ENCODE data around the gene CDC42SE2.
A peak's percentile ranks its signal among the peaks of the same experiment; 100 is the strongest.
"Not testable (repeated sequence)": the region's sequence is repeated elsewhere in the genome, so short reads cannot be mapped to it uniquely, and the experiment has no call there.

Gene CDC42SE2

DNA sequence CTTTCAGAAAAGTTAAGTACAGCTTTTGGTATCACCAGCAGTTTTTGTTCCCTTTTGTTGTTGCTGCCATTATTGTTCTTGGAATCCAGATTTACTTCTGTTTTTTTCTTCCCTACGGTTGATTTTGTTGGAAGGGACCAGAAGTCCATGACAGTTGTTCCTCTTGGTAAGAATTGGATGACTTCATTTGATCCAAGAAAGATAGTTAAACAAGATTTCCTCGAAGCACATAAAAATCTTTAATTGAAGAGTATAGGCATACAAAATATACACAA, 65.4 kb downstream of the CDC42SE2 start:
- H3K27me3 ChIP-seq = no peaks in the 10 kb centered on the region
- TF ChIP-seq, protein P1, sequence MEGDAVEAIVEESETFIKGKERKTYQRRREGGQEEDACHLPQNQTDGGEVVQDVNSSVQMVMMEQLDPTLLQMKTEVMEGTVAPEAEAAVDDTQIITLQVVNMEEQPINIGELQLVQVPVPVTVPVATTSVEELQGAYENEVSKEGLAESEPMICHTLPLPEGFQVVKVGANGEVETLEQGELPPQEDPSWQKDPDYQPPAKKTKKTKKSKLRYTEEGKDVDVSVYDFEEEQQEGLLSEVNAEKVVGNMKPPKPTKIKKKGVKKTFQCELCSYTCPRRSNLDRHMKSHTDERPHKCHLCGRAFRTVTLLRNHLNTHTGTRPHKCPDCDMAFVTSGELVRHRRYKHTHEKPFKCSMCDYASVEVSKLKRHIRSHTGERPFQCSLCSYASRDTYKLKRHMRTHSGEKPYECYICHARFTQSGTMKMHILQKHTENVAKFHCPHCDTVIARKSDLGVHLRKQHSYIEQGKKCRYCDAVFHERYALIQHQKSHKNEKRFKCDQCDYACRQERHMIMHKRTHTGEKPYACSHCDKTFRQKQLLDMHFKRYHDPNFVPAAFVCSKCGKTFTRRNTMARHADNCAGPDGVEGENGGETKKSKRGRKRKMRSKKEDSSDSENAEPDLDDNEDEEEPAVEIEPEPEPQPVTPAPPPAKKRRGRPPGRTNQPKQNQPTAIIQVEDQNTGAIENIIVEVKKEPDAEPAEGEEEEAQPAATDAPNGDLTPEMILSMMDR (IDR thresholded peaks at IDR 0.05) = no peak
- no peaks in the 10 kb centered on the region for H3K36me3 ChIP-seq
- H3K27ac ChIP-seq = peak overlapping the region; percentile 68
- H3K4me3 ChIP-seq (ENCODE audit: low read depth in 1 of 2, low read length in 1 of 2) = no peak overlapping the region
- H3K4me1 ChIP-seq (ENCODE audit: control insufficient read depth in 1 of 2, insufficient read depth in 1 of 2, low read depth in 1 of 2, low read length in 1 of 2) = peaks cover 4 to 6% of the 10 kb centered on the region in 2 experiments
- H3K9me3 ChIP-seq = no peaks in the 10 kb centered on the region

DNA sequence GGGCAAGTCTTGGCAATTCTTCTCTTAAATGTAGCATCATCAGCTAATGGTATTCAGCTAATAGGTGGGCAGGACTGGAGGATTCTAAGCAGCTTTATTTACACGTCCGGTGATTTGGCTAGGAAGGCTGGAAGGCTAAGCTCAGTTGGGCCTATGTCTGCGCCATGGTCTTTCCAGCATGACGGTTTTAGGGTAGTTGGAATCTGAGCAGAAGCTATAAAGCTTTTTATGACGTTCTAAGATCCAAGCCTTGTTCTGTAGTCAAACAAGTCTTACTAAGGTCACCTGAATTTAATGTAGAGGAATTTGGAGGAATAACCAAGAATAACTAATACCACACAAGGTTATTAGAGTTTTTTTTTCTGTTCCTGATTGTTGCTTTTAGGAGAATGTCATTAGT, 66.2 kb downstream of the CDC42SE2 start:
- Histone ChIP-seq H3K4me1 (ENCODE audit: control insufficient read depth in 1 of 2, insufficient read depth in 1 of 2, low read depth in 1 of 2, low read length in 1 of 2) (peaks cover 4 to 6% of the 10 kb centered on the region in 2 experiments), H3K27me3 (no peaks in the 10 kb centered on the region), H3K9me3 (no peaks in the 10 kb centered on the region), H3K27ac (no peak overlapping the region), H3K36me3 (no peaks in the 10 kb centered on the region), H3K4me3 (ENCODE audit: low read depth in 1 of 2, low read length in 1 of 2) (no peak overlapping the region)
- TF ChIP-seq, protein P1 (IDR thresholded peaks at IDR 0.05) = no peak

DNA sequence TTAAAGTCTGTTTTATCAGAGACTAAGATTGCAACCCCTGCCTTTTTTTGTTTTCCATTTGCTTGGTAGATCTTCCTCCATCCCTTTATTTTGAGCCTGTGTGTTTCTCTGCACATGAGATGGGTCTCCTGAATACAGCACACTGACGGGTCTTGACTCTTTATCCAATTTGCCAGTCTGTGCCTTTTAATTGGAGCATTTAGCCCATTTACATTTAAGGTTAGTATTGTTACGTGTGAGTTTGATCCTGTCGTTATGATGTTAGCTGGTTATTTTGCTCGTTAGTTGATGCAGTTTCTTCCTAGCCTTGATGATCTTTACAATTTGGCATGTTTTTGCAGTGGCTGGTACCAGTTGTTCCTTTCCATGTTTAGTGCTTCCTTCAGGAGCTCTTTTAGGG, 71.9 kb downstream of the CDC42SE2 start:
- not testable (repeated sequence) for H3K9me3 ChIP-seq; H3K36me3 ChIP-seq; H3K4me3 ChIP-seq (ENCODE audit: low read depth in 1 of 2, low read length in 1 of 2); H3K27ac ChIP-seq; H3K4me1 ChIP-seq (ENCODE audit: control insufficient read depth in 1 of 2, insufficient read depth in 1 of 2, low read depth in 1 of 2, low read length in 1 of 2); H3K27me3 ChIP-seq

DNA sequence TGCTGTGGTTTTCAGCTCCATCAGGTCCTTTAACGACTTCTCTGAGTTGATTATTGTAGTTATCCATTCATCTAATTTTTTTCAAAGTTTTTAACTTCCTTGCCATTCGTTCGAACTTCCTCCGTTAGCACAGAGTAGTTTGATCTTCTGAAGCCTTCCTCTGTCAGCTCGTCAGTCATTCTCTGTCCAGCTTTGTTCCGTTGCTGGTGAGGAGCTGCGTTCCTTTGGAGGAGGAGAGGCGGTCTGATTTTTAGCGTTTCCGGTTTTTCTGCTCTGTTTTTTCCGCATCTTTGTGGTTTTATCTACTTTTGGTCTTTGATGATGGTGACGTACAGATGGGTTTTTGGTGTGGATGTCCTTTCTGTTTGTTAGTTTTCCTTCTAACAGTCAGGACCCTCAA, 72.9 kb downstream of the CDC42SE2 start:
- H3K4me1 ChIP-seq (ENCODE audit: control insufficient read depth in 1 of 2, insufficient read depth in 1 of 2, low read depth in 1 of 2, low read length in 1 of 2); H3K27ac ChIP-seq; H3K36me3 ChIP-seq; H3K4me3 ChIP-seq (ENCODE audit: low read depth in 1 of 2, low read length in 1 of 2); H3K27me3 ChIP-seq; H3K9me3 ChIP-seq: not testable (repeated sequence)

DNA sequence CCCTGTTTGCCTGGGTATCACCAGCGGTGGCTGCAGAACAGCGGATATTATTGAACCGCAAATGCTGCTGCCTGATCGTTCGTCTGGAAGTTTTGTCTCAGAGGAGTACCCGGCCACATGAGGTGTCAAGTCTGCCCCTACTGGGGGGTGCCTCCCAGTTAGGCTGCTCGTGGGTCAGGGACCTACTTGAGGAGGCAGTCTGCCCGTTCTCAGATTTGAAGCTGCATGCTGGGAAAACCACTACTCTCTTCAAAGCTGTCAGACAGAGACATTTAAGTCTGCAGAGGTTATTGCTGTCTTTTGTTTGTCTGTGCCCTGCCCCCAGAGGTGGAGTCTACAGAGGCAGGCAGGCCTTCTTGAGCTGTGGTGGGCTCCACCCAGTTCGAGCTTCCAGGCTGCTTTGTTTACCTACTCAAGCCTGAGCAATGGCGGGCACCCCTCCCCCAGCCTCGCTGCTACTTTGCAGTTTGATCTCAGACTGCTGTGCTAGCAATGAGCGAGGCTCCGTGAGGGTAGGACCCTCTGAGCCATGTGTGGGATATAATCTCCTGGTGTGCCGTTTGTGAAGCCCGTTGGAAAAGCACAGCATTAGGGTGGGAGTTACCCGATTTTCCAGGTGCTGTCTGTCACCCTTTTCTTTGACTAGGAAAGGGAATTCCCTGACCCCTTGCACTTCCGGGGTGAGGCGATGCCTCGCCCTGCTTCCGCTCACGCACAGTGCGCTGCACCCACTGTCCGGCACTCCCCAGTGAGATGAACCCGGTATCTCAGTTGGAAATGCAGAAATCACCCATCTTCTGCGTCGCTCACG, 73.6 kb downstream of the CDC42SE2 start:
- not testable (repeated sequence) for H3K4me1 ChIP-seq (ENCODE audit: control insufficient read depth in 1 of 2, insufficient read depth in 1 of 2, low read depth in 1 of 2, low read length in 1 of 2); H3K4me3 ChIP-seq (ENCODE audit: low read depth in 1 of 2, low read length in 1 of 2); H3K27me3 ChIP-seq; H3K27ac ChIP-seq; H3K36me3 ChIP-seq; H3K9me3 ChIP-seq

DNA sequence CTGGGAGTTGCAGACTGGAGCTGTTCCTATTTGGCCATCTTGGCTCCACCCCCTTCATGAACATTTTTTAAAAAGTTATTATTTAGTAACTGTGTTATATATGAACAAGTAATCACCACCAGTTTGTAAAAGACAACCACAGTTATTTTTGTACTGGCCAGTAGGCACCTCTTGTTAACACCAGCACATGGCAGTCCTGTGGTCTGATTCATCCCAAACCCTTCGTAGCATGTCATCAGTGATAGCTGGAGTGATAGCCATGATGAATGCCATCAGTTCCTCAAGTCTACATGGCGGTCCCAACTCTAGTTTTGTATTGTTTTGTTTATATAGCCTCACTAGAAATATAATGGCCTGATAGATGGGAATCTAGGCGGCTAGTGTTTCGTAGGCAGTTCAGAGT, 74.2 kb downstream of the CDC42SE2 start:
- TF ChIP-seq, protein P1 (IDR thresholded peaks at IDR 0.05) = no peak
- Histone ChIP-seq H3K4me3 (ENCODE audit: low read depth in 1 of 2, low read length in 1 of 2) (no peak overlapping the region), H3K27ac (no peak overlapping the region), H3K4me1 (ENCODE audit: control insufficient read depth in 1 of 2, insufficient read depth in 1 of 2, low read depth in 1 of 2, low read length in 1 of 2) (no peaks in the 10 kb centered on the region), H3K36me3 (peaks cover 8% of the 10 kb centered on the region), H3K9me3 (no peaks in the 10 kb centered on the region), H3K27me3 (no peaks in the 10 kb centered on the region)

DNA sequence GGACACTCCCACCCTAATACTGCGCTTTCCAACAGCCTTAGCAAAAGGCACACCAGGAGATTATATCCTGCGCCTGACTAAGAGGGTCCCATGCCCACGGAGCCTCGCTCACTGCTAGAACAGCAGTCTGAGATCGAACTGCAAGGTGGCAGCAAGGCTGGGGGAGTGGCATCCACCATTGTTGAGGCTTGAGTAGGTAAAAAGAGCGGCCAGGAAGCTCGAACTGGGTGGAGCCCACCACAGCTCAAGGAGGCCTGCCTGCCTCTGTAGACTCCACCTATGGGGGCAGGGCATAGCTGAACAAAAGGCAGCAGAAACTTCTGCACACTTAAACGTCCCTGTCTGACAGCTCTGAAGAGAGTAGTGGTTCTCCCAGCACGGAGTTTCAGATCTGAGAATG, 80.4 kb downstream of the CDC42SE2 start:
- not testable (repeated sequence) for H3K4me1 ChIP-seq (ENCODE audit: control insufficient read depth in 1 of 2, insufficient read depth in 1 of 2, low read depth in 1 of 2, low read length in 1 of 2); H3K27ac ChIP-seq; H3K9me3 ChIP-seq; H3K27me3 ChIP-seq; H3K4me3 ChIP-seq (ENCODE audit: low read depth in 1 of 2, low read length in 1 of 2)
- peaks cover 13% of the 10 kb centered on the region for H3K36me3 ChIP-seq

DNA sequence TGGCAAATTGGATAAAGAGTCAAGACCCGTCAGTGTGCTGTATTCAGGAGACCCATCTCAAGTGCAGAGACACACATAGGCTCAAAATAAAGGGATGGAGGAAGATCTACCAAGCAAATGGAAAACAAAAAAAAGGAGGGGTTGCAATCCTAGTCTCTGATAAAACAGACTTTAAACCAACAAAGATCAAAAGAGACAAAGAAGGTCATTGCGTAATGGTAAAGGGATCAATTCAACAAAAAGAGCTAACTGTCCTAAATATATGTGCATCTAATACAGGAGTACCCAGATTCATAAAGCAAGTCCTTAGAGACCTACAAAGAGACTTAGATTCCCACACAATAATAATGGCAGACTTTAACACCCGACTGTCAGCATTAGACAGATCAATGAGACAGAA, 82.4 kb downstream of the CDC42SE2 start:
- H3K27ac ChIP-seq; H3K9me3 ChIP-seq; H3K4me1 ChIP-seq (ENCODE audit: control insufficient read depth in 1 of 2, insufficient read depth in 1 of 2, low read depth in 1 of 2, low read length in 1 of 2); H3K27me3 ChIP-seq; H3K4me3 ChIP-seq (ENCODE audit: low read depth in 1 of 2, low read length in 1 of 2): not testable (repeated sequence)
- H3K36me3 ChIP-seq = peaks cover 13% of the 10 kb centered on the region
